HEK293 (cell line): ENCODE results near the gene IFT122.

Experiments used
- CTCF ChIA-PET: fragments of 350-600 bp; formaldehyde crosslinking; extraction: SDS; loops from one replicate; lab custom pipeline; 2021; ENCODE audit warnings: antibody characterized with exemption; lab: Yijun Ruan, JAX
- POLR2A ChIA-PET: fragments of 300-600 bp; formaldehyde crosslinking; extraction: SDS; loops from one replicate; lab custom pipeline; 2020; ENCODE audit warnings: antibody characterized with exemption, inconsistent platforms; lab: Yijun Ruan, JAX
- H3K27ac ChIP-seq: fragments of 200-500 bp; sonication (Bioruptor generic); 2 replicates; pipeline ENCODE4 v1.5.1; 2014; ENCODE audit warnings: low read depth, low read length, control low read depth, inconsistent platforms; ENCODE audit errors: extremely low read depth
- H3K36me3 ChIP-seq, 2 experiments: fragments of 200-500 bp in 1 of 2; sonication (Bioruptor generic) in 1 of 2; 1 replicate in 1 of 2; 2 replicates in 1 of 2; pipeline ENCODE4 v1.5.1; 2014 to 2017; ENCODE audit warnings: inconsistent platforms in 2 of 2, low read length in 2 of 2; ENCODE audit not compliant: control insufficient read depth in 2 of 2, insufficient read depth in 1 of 2
- H3K4me1 ChIP-seq: fragments of 200-500 bp; sonication (Bioruptor generic); 2 replicates; pipeline ENCODE4 v1.5.1; 2014; ENCODE audit warnings: mild to moderate bottlenecking, low read length, inconsistent platforms; ENCODE audit not compliant: control insufficient read depth, insufficient read depth
- H3K4me3 ChIP-seq: 2 replicates; pipeline ENCODE4 v1.5.1; 2011; ENCODE audit warnings: low read depth, mild to moderate bottlenecking, control low read depth, low read length, moderate library complexity
- H3K9me3 ChIP-seq: fragments of 200-500 bp; sonication (Bioruptor generic); 2 replicates; pipeline ENCODE4 v1.5.1; 2014; ENCODE audit warnings: low read depth, low read length, inconsistent platforms; ENCODE audit not compliant: control insufficient read depth, insufficient read depth
- EGR2 ChIP-seq: fragments of 450-650 bp; formaldehyde crosslinking; IDR thresholded peaks from 2 replicates; pipeline ENCODE4 v1.5.1; 2016; ENCODE audit warnings: low read depth, missing biosample characterization, missing genetic modification characterization
- GLIS1 ChIP-seq: fragments of 450-650 bp; formaldehyde crosslinking; IDR thresholded peaks from 2 replicates; pipeline ENCODE4 v1.5.1; 2016; ENCODE audit warnings: missing biosample characterization, missing genetic modification characterization
- KLF1 ChIP-seq: fragments of 450-650 bp; formaldehyde crosslinking; IDR thresholded peaks from 2 replicates; pipeline ENCODE4 v1.5.1; 2016; ENCODE audit warnings: missing biosample characterization, missing genetic modification characterization
- KLF9 ChIP-seq: fragments of 450-650 bp; formaldehyde crosslinking; IDR thresholded peaks from 2 replicates; pipeline ENCODE4 v1.5.1; 2016; ENCODE audit warnings: missing biosample characterization, missing genetic modification characterization, low read depth
- SP2 ChIP-seq: fragments of 450-650 bp; formaldehyde crosslinking; IDR thresholded peaks from 2 replicates; pipeline ENCODE4 v1.5.1; 2016; ENCODE audit warnings: missing biosample characterization, missing genetic modification characterization
- ZBTB20 ChIP-seq: fragments of 450-650 bp; formaldehyde crosslinking; IDR thresholded peaks from 2 replicates; pipeline ENCODE4 v1.5.1; 2016; ENCODE audit warnings: missing biosample characterization, missing genetic modification characterization
- ZBTB48 ChIP-seq: fragments of 450-650 bp; formaldehyde crosslinking; IDR thresholded peaks from 2 replicates; pipeline ENCODE4 v1.5.1; 2016; ENCODE audit warnings: missing biosample characterization, missing genetic modification characterization
- ZBTB7A ChIP-seq: fragments of 450-650 bp; formaldehyde crosslinking; IDR thresholded peaks from 2 replicates; pipeline ENCODE4 v1.5.1; 2016; ENCODE audit warnings: low read depth, missing biosample characterization, missing genetic modification characterization
- ZNF174 ChIP-seq: fragments of 450-650 bp; formaldehyde crosslinking; IDR thresholded peaks from 2 replicates; pipeline ENCODE4 v1.5.0; 2017; ENCODE audit warnings: missing biosample characterization, mild to moderate bottlenecking, missing genetic modification characterization
- ZNF19 ChIP-seq: fragments of 450-650 bp; formaldehyde crosslinking; IDR thresholded peaks from 2 replicates; pipeline ENCODE4; 2016; ENCODE audit warnings: missing biosample characterization, missing genetic modification characterization, low read depth
- ZNF202 ChIP-seq: fragments of 450-650 bp; formaldehyde crosslinking; IDR thresholded peaks from 2 replicates; pipeline ENCODE4 v1.5.1; 2016; ENCODE audit warnings: missing biosample characterization, missing genetic modification characterization, borderline replicate concordance
- ZNF24 ChIP-seq: fragments of 450-650 bp; formaldehyde crosslinking; IDR thresholded peaks from 2 replicates; pipeline ENCODE4 v1.5.1; 2016; ENCODE audit warnings: missing biosample characterization, missing genetic modification characterization
- ZNF335 ChIP-seq: fragments of 450-650 bp; formaldehyde crosslinking; conservative IDR thresholded peaks from 2 replicates; pipeline ENCODE4 v1.5.1; 2016; ENCODE audit warnings: missing biosample characterization, missing genetic modification characterization
- ZNF501 ChIP-seq: fragments of 450-650 bp; formaldehyde crosslinking; IDR thresholded peaks from 2 replicates; pipeline ENCODE4 v1.5.1; 2016; ENCODE audit warnings: missing biosample characterization, missing genetic modification characterization
- ZNF561 ChIP-seq: fragments of 450-650 bp; IDR thresholded peaks from 2 replicates; pipeline ENCODE4 v1.5.1; 2018; ENCODE audit warnings: missing biosample characterization, missing genetic modification characterization, borderline replicate concordance
- ZNF830 ChIP-seq: fragments of 450-650 bp; IDR thresholded peaks from 2 replicates; pipeline ENCODE4 v1.5.0; 2018; ENCODE audit warnings: missing biosample characterization, missing genetic modification characterization, low read depth, mild to moderate bottlenecking, moderate library complexity
- ZSCAN30 ChIP-seq: fragments of 450-650 bp; IDR thresholded peaks from 2 replicates; pipeline ENCODE4 v1.5.1; 2018; ENCODE audit warnings: missing biosample characterization, mild to moderate bottlenecking, missing genetic modification characterization, moderate library complexity
- TF ChIP-seq, protein P1 (sequence below): fragments of 450-650 bp; formaldehyde crosslinking; IDR thresholded peaks from 2 replicates; pipeline ENCODE4 v1.5.1; 2016; ENCODE audit warnings: missing biosample characterization, missing genetic modification characterization
- TF ChIP-seq, protein P2 (sequence below): fragments of 450-650 bp; formaldehyde crosslinking; IDR thresholded peaks from 2 replicates; pipeline ENCODE4 v1.5.1; 2016; ENCODE audit warnings: missing biosample characterization, missing genetic modification characterization
- TF ChIP-seq, protein P3 (sequence below): fragments of 450-650 bp; formaldehyde crosslinking; conservative IDR thresholded peaks from 2 replicates; pipeline ENCODE4 v1.5.1; 2016; ENCODE audit warnings: low read depth, missing biosample characterization, missing genetic modification characterization
- TF ChIP-seq, protein P4 (sequence below): fragments of 450-650 bp; formaldehyde crosslinking; optimal IDR thresholded peaks from 2 replicates; pipeline ENCODE3; 2016; ENCODE audit warnings: missing biosample characterization, mild to moderate bottlenecking, missing genetic modification characterization
- TF ChIP-seq, protein P5 (sequence below): fragments of 450-650 bp; formaldehyde crosslinking; IDR thresholded peaks from 2 replicates; pipeline ENCODE4 v1.5.1; 2016; ENCODE audit warnings: missing biosample characterization, missing genetic modification characterization

IFT122 gene, protein sequence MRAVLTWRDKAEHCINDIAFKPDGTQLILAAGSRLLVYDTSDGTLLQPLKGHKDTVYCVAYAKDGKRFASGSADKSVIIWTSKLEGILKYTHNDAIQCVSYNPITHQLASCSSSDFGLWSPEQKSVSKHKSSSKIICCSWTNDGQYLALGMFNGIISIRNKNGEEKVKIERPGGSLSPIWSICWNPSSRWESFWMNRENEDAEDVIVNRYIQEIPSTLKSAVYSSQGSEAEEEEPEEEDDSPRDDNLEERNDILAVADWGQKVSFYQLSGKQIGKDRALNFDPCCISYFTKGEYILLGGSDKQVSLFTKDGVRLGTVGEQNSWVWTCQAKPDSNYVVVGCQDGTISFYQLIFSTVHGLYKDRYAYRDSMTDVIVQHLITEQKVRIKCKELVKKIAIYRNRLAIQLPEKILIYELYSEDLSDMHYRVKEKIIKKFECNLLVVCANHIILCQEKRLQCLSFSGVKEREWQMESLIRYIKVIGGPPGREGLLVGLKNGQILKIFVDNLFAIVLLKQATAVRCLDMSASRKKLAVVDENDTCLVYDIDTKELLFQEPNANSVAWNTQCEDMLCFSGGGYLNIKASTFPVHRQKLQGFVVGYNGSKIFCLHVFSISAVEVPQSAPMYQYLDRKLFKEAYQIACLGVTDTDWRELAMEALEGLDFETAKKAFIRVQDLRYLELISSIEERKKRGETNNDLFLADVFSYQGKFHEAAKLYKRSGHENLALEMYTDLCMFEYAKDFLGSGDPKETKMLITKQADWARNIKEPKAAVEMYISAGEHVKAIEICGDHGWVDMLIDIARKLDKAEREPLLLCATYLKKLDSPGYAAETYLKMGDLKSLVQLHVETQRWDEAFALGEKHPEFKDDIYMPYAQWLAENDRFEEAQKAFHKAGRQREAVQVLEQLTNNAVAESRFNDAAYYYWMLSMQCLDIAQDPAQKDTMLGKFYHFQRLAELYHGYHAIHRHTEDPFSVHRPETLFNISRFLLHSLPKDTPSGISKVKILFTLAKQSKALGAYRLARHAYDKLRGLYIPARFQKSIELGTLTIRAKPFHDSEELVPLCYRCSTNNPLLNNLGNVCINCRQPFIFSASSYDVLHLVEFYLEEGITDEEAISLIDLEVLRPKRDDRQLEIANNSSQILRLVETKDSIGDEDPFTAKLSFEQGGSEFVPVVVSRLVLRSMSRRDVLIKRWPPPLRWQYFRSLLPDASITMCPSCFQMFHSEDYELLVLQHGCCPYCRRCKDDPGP

DNA sequence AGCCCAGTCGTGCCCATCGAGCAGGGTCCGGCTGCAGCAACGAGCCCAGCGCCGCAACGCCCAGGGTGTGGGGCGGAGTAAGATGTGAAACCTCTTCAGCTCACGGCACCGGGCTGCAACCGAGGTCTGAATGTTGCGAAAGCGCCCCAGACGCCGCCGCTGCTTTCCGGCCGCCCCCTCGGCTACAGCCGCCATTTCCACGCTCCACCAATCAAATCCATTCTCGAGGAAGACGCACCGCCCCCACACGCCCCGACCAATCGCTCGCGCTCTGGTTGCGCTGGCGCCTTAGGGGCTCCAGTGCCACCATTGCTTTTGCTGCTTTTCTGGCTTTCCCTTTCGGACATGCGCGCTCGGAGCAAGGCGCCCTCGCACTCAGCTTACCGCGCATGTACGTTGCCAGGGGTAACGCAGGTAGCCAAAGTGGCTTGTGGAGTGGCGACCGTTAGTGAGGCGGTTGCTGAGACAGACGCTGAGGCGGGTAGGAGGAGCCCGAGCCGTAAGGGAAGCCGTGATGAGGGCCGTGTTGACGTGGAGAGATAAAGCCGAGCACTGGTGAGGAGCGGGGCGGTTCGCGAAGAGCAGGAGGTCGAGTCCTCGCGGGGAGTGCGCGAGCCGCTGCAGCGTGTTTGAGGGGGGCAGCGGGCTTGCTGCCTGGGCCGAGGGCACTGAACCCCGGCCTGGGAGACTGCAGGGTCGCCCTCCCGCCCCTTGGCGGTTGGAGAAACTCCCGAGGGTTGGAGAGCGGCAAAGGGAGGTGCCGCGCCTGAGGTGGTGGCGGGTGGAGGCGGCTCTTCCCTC lies at the start of gene IFT122, which contains the start of gene MBD4:
TSS of gene IFT122 (plus strand) at position 408 of the 801 bp plus-strand sequence. CDS start at position 515, 107 bp downstream.
TSS of gene MBD4 (minus strand) at position 132 of the 801 bp plus-strand sequence. CDS start at position 17, 115 bp downstream.
- Histone ChIP-seq H3K4me1 (0 out of 2 replicates have a peak, but pooled peaks cover 4% of the 10 kb centered on the region), H3K27ac (peak within 1 kb of the TSS; percentile 90), H3K9me3 (no peaks in the 10 kb centered on the region), H3K4me3 (peak within 1 kb of the TSS; percentile 86), H3K36me3 (peaks cover 6 to 26% of the 10 kb centered on the region in 2 experiments; a peak in 2 of 3 replicates)
- ChIA-PET POLR2A (interaction anchor here (0.7 to 3.2 kb wide), 10 partner anchors 9 to 156 kb away, joined by 3 to 27 read pairs (median 6); partner anchors contain the start of gene EFCAB12), CTCF (interaction anchor here (0.7 to 1.2 kb wide), 3 partner anchors 10 to 57 kb away, joined by 3 to 4 read pairs (median 3); no protein-coding TSS in a partner anchor)
- TF ChIP-seq, protein P1, sequence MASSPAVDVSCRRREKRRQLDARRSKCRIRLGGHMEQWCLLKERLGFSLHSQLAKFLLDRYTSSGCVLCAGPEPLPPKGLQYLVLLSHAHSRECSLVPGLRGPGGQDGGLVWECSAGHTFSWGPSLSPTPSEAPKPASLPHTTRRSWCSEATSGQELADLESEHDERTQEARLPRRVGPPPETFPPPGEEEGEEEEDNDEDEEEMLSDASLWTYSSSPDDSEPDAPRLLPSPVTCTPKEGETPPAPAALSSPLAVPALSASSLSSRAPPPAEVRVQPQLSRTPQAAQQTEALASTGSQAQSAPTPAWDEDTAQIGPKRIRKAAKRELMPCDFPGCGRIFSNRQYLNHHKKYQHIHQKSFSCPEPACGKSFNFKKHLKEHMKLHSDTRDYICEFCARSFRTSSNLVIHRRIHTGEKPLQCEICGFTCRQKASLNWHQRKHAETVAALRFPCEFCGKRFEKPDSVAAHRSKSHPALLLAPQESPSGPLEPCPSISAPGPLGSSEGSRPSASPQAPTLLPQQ: peak; percentile 58
- peak; percentile 82 for TF ChIP-seq KLF9
- TF ChIP-seq EGR2: peak; percentile 56
- TF ChIP-seq KLF1: peak; percentile 68
- no peak for TF ChIP-seq ZNF174 (tag by site-specific recombination)
- no peak for TF ChIP-seq ZNF202 (tag by site-specific recombination)
- TF ChIP-seq, protein P2, sequence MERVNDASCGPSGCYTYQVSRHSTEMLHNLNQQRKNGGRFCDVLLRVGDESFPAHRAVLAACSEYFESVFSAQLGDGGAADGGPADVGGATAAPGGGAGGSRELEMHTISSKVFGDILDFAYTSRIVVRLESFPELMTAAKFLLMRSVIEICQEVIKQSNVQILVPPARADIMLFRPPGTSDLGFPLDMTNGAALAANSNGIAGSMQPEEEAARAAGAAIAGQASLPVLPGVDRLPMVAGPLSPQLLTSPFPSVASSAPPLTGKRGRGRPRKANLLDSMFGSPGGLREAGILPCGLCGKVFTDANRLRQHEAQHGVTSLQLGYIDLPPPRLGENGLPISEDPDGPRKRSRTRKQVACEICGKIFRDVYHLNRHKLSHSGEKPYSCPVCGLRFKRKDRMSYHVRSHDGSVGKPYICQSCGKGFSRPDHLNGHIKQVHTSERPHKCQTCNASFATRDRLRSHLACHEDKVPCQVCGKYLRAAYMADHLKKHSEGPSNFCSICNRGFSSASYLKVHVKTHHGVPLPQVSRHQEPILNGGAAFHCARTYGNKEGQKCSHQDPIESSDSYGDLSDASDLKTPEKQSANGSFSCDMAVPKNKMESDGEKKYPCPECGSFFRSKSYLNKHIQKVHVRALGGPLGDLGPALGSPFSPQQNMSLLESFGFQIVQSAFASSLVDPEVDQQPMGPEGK (tag by site-specific recombination): peak; percentile 56
- TF ChIP-seq ZBTB48: peak; percentile 69; the same call in 1 of the 2 replicates
- TF ChIP-seq, protein P3, sequence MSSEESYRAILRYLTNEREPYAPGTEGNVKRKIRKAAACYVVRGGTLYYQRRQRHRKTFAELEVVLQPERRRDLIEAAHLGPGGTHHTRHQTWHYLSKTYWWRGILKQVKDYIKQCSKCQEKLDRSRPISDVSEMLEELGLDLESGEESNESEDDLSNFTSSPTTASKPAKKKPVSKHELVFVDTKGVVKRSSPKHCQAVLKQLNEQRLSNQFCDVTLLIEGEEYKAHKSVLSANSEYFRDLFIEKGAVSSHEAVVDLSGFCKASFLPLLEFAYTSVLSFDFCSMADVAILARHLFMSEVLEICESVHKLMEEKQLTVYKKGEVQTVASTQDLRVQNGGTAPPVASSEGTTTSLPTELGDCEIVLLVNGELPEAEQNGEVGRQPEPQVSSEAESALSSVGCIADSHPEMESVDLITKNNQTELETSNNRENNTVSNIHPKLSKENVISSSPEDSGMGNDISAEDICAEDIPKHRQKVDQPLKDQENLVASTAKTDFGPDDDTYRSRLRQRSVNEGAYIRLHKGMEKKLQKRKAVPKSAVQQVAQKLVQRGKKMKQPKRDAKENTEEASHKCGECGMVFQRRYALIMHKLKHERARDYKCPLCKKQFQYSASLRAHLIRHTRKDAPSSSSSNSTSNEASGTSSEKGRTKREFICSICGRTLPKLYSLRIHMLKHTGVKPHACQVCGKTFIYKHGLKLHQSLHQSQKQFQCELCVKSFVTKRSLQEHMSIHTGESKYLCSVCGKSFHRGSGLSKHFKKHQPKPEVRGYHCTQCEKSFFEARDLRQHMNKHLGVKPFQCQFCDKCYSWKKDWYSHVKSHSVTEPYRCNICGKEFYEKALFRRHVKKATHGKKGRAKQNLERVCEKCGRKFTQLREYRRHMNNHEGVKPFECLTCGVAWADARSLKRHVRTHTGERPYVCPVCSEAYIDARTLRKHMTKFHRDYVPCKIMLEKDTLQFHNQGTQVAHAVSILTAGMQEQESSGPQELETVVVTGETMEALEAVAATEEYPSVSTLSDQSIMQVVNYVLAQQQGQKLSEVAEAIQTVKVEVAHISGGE (tag by site-specific recombination): peak; percentile 2; the same call in 1 of the 2 replicates
- peak; percentile 72 for TF ChIP-seq GLIS1 (tag by site-specific recombination)
- TF ChIP-seq, protein P4, sequence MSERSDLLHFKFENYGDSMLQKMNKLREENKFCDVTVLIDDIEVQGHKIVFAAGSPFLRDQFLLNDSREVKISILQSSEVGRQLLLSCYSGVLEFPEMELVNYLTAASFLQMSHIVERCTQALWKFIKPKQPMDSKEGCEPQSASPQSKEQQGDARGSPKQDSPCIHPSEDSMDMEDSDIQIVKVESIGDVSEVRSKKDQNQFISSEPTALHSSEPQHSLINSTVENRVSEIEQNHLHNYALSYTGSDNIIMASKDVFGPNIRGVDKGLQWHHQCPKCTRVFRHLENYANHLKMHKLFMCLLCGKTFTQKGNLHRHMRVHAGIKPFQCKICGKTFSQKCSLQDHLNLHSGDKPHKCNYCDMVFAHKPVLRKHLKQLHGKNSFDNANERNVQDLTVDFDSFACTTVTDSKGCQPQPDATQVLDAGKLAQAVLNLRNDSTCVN: peak; percentile 69
- TF ChIP-seq ZNF335 (tag by site-specific recombination): peak; percentile 81
- TF ChIP-seq ZBTB7A (tag by site-specific recombination): no peak
- TF ChIP-seq ZBTB20: peak; percentile 74; the same call in 1 of the 2 replicates
- peak; percentile 95 for TF ChIP-seq SP2 (tag by site-specific recombination)
- TF ChIP-seq ZNF24 (tag by site-specific recombination): peak; percentile 74; the same call in 1 of the 2 replicates
- TF ChIP-seq ZNF501 (tag by site-specific recombination): peak; percentile 89
- TF ChIP-seq, protein P5, sequence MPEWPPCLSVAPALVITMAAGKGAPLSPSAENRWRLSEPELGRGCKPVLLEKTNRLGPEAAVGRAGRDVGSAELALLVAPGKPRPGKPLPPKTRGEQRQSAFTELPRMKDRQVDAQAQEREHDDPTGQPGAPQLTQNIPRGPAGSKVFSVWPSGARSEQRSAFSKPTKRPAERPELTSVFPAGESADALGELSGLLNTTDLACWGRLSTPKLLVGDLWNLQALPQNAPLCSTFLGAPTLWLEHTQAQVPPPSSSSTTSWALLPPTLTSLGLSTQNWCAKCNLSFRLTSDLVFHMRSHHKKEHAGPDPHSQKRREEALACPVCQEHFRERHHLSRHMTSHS (tag by site-specific recombination): no peak
- TF ChIP-seq ZNF830 (tag by site-specific recombination): no peak
- TF ChIP-seq ZNF561 (tag by site-specific recombination): peak; percentile 49; the same call in 1 of the 2 replicates
- no peak for TF ChIP-seq ZNF19
- peak; percentile 72; the same call in 1 of the 2 replicates for TF ChIP-seq ZSCAN30 (tag by site-specific recombination)
